ENCODE data around the gene ZNF438. TPM values are rescaled to one million over a fixed set of nuclear protein-coding genes. Genes with fewer than 3 reads are reported as not detected.
A peak's percentile ranks its signal among the peaks of the same experiment; 100 is the strongest.

Gene ZNF438
- total and polyA plus RNA-seq, 7 donors = 3.9 to 18.9 (median 11.9) TPM

DNA sequence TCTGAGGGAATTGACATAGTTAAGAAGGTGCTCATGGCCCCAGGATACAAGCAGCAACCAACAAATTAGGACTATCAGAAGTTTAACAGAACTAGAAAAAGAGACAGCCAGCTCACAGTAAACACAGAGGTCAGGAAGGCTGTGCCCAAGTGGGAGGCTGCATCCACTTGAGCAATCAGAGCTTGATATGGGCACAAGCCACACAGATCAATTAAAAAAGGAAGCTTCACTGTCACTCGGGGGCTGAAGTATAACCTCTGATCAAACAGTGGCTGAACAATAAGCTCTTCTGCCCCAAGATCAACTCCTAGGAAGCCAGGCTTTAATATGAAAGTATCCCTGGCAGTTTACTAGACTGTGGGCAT lies 40.0 kb downstream of the ZNF438 start:
- Histone ChIP-seq H3K27ac (no peak overlapping the region), H3K4me3 (no peak overlapping the region), H3K9me3 (peaks cover 0 to 4% (median 0%) of the 10 kb centered on the region in 4 donors), H3K27me3 (no peaks in the 10 kb centered on the region), H3K4me1 (peaks cover 0 to 25% (median 19%) of the 10 kb centered on the region in 4 donors), H3K36me3 (no peaks in the 10 kb centered on the region)
- no peak for TF ChIP-seq POLR2AphosphoS5 (IDR thresholded peaks at IDR 0.05)
- no peak for TF ChIP-seq EP300 (IDR thresholded peaks at IDR 0.05)
- TF ChIP-seq, protein P1, sequence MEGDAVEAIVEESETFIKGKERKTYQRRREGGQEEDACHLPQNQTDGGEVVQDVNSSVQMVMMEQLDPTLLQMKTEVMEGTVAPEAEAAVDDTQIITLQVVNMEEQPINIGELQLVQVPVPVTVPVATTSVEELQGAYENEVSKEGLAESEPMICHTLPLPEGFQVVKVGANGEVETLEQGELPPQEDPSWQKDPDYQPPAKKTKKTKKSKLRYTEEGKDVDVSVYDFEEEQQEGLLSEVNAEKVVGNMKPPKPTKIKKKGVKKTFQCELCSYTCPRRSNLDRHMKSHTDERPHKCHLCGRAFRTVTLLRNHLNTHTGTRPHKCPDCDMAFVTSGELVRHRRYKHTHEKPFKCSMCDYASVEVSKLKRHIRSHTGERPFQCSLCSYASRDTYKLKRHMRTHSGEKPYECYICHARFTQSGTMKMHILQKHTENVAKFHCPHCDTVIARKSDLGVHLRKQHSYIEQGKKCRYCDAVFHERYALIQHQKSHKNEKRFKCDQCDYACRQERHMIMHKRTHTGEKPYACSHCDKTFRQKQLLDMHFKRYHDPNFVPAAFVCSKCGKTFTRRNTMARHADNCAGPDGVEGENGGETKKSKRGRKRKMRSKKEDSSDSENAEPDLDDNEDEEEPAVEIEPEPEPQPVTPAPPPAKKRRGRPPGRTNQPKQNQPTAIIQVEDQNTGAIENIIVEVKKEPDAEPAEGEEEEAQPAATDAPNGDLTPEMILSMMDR (IDR thresholded peaks at IDR 0.05) = no peak
- TF ChIP-seq POLR2A (IDR thresholded peaks at IDR 0.05) = no peak
- intact Hi-C loops (cut with DNase I) = no loop called here
- no peak for DNase-seq
- 83 to 85% methylated on average over 1 of the region's 1 CpG for WGBS, 2 donors

DNA sequence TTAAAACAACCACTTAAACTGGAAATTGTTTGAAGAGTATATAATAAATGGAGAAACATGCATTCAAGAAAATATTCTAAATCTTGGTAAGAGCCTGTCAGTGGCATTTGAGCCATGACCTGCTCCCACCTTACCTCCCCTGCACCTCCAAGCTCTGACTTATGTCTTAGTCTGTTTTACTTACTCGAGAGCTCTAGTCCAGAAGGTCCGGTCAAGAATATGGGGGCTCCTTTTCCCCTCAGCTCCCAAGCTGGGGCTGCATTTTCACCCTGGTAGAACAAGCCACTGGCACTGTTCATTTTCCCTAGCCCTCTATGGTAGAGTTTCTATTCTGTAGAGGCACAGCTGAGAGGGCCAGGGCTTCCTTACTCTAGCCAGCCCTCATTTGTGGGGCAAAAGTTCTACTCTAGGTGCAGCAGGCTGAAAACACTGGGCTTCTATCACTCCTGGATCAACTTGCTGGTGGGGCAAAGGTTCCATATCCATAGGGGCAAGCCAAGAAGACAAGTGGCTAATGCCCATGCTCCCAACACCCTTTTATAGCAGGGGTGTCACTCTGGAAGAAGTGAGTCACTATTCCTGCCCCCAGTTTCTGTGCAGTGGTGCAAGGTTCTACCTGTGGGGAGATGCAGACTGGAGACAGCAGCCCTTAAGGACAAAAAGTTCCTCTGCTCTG lies 40.6 kb downstream of the ZNF438 start:
- Histone ChIP-seq H3K27me3 (no peaks in the 10 kb centered on the region), H3K36me3 (no peaks in the 10 kb centered on the region), H3K9me3 (peaks cover 0 to 4% (median 0%) of the 10 kb centered on the region in 4 donors), H3K27ac (no peak overlapping the region), H3K4me3 (no peak overlapping the region), H3K4me1 (peaks cover 0 to 25% (median 19%) of the 10 kb centered on the region in 4 donors)
- TF ChIP-seq EP300 (IDR thresholded peaks at IDR 0.05) (no peak), POLR2A (IDR thresholded peaks at IDR 0.05) (no peak)
- TF ChIP-seq, protein P1 (IDR thresholded peaks at IDR 0.05) = no peak
- WGBS, 2 donors = 92 to 98% methylated on average over 2 of the region's 2 CpGs
- intact Hi-C loops (cut with DNase I) = no loop called here
- no peak for DNase-seq

DNA sequence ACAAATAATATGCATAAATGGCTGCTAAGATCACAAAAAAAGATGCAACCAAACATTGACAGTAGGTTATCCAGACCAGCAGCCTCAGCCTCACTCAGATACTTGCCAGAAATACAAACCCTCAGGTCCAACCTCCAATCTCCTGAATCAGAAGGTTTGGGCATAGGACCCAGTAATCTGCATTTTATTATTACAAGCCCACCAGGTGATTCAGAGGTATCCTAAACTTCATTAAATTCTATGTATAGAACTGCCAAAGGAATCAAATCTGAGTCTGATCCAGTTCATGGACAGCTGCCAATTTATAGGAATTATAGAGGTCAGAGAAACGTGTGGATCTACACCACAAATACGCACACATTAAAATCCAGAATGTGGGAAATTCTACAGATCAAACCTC lies 41.3 kb downstream of the ZNF438 start:
- DNase-seq = no peak
- 70 to 86% methylated on average over 2 of the region's 2 CpGs for WGBS, 2 donors
- no peak for TF ChIP-seq POLR2A (IDR thresholded peaks at IDR 0.05)
- no peak for TF ChIP-seq EP300 (IDR thresholded peaks at IDR 0.05)
- TF ChIP-seq, protein P1 (IDR thresholded peaks at IDR 0.05) = no peak
- no peak for TF ChIP-seq POLR2AphosphoS5 (IDR thresholded peaks at IDR 0.05)
- H3K4me3 ChIP-seq = no peak overlapping the region
- H3K27me3 ChIP-seq = no peaks in the 10 kb centered on the region
- no peak overlapping the region for H3K27ac ChIP-seq
- peaks cover 0 to 4% (median 0%) of the 10 kb centered on the region in 4 donors for H3K9me3 ChIP-seq
- H3K4me1 ChIP-seq = peaks cover 0 to 25% (median 21%) of the 10 kb centered on the region in 4 donors
- no peaks in the 10 kb centered on the region for H3K36me3 ChIP-seq
- intact Hi-C loops (cut with DNase I) = no loop called here

DNA sequence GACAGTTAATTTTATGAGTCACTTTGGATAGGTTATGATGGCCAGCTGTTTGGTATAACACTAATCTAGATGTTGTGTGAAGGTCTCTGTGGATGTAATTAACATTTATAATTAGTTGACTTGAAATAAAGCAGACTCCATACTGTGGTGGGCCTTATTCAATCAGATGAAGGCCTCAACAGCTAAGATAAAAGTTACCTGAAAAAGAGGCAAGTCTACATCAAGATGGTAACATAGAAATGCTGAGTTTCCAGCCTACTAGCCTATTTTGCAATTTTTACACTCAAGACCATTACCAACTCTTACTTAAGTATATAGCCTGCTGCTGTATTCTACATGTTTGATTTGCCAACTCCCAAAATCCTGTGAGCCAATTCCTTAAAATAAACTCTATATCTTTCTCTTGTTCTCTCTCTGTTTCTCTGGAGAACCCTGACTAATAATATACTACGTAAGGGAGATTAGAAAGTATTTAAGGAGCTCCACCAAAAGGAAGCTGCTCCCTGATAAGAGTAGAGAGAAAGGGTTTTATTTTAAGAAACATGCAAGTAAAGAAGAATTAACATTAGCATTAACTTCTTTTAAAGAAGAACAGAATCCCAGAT lies 42.7 kb downstream of the ZNF438 start:
- Histone ChIP-seq H3K27ac (peak overlapping the region in 3 of 4 donors; percentile 0 to 15 (median 2)), H3K9me3 (no peaks in the 10 kb centered on the region), H3K36me3 (no peaks in the 10 kb centered on the region), H3K4me1 (peaks cover 0 to 32% (median 21%) of the 10 kb centered on the region in 4 donors), H3K27me3 (no peaks in the 10 kb centered on the region), H3K4me3 (no peak overlapping the region)
- no peak for DNase-seq
- intact Hi-C loops (cut with DNase I) = no loop called here
- WGBS, 2 donors = 89 to 96% methylated on average over 1 of the region's 1 CpG
- TF ChIP-seq POLR2AphosphoS5 (IDR thresholded peaks at IDR 0.05) = no peak
- no peak for TF ChIP-seq EP300 (IDR thresholded peaks at IDR 0.05)
- TF ChIP-seq, protein P1 (IDR thresholded peaks at IDR 0.05) = no peak
- no peak for TF ChIP-seq POLR2A (IDR thresholded peaks at IDR 0.05)

Data from sigmoid colon (tissue), 7 donors.